GM21723 (cell line): Measurements from ENCODE around the gene CPNE9.
A peak's percentile ranks its signal among the peaks of the same experiment; 100 is the strongest.

ENCODE experiments used
- ATAC-seq: cut with Tn5 transposase; IDR thresholded peaks from one replicate; pipeline ENCODE4 v1.9.1; 2021; ENCODE audit warnings: mild to moderate bottlenecking, moderate library complexity; ENCODE audit not compliant: unreplicated experiment

The CPNE9 gene

GRCh38 chr3:9713142-9713541, 9.5 kb downstream of the CPNE9 start:
- no peak for ATAC-seq

GRCh38 chr3:9715136-9715535, 11.5 kb downstream of the CPNE9 start:
- no peak for ATAC-seq

DNA sequence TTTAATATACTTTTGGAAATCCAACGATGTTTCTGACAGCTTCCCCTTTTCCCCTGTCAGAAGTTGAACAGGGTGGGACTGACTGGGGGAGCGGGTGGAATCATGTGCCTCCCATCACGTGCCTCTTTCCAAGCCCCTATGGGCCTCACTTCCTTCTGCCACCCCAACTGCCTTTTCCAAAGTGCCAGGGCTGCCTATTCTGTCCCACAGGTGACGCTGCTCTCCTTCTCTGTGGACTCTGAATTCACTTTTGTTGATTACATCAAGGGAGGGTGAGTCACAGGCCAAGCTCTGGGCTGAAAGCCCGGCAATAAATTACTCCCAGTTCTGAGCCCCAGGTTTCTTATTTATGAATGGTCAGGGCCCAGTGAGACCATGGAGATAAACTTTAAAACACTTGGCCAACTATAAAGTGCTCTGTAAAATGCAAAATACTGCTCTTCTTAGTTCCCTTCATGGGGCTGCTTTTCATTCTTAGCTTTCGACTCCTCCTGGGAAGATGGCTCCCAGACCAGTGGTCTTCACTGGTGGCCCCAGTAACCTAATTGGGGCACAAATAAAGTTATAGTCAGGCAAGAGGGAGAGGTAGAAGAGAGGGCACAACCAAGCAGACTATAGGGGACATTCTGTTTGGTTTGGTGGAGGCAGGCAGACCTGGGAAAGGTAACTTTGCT, 12.3 kb downstream of the CPNE9 start:
- no peak for ATAC-seq

- no peak for ATAC-seq
Observed at GRCh38 chr3:9716801-9717555, 13.3 kb downstream of the CPNE9 start.

- no peak for ATAC-seq
Observed at GRCh38 chr3:9717563-9717962, 13.9 kb downstream of the CPNE9 start.

DNA sequence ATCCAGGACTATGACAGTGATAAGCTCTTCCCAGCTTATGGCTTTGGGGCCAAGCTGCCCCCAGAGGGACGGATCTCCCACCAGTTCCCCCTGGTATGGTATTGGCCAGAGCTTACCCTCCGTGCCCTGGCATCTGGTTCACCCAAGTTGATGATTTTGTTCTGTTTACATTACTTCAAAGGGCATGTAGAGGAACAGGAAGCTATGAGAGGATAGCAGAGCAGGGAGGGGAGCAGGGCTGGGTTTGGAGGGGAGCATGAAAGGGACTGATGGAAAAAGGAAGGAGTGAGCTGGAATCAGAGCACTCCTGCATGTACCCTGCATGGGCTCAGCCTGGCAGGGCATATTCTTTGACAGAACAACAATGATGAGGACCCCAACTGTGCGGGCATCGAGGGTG, 14.5 kb downstream of the CPNE9 start:
- ATAC-seq: no peak

DNA sequence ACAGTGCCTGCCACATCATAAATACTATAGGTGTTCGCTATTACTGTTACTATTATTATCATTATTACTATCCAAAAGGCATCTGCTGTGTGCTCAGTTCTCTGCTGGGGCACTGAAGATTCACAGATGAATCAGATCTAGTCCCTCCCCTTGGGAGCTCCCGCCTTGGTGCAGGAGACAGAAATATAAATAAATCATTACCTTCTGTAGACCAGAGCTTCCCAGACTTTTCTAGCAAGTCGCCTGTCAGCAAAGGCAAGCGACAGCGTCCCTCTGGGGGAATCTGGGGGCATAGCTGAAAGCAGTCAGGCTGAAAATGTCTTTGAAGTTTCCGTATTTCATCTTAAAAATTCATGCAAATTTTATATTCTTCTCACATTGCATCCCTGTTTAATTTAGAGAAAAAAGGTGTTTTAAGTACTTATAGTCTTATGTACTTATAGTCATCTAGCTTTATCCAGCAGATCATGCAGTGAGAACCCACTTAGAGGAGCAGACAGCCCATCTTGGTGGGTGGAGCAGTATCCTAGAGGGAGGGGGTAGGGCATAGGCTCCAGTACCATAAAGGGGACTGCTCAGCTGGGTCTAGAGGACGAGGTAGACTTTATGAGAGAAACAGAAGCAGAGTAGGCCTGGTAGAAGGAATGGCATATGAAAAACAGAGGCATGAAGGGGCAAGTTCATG, 17.5 kb downstream of the CPNE9 start:
- no peak for ATAC-seq

GRCh38 chr3:9721700-9722060, 18.0 kb downstream of the CPNE9 start:
- ATAC-seq: no peak

GRCh38 chr3:9725775-9726515, 22.3 kb downstream of the CPNE9 start:
- ATAC-seq: no peak

GRCh38 chr3:9727041-9727595, 23.5 kb downstream of the CPNE9 start:
- ATAC-seq: no peak

DNA sequence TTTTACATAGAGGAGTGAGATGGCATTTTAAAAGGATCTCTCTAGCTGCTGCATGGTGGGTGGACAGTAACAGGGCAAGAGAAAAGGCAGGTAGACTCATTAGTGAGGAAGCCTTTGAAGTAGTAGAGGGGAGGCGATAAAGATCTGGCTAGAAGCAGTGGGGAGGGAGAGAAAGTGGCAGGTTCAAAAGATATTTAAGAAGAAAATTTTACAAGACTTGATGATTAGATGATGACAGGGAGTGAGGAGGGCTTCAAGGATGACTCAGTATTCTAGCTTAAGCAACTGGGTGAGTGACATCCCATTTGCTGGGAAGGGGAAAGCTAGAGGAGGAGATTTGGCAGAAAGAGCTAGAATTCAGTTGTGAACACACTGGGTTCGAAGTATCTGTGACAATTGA, 24.1 kb downstream of the CPNE9 start:
- no peak for ATAC-seq

- ATAC-seq: no peak
Observed at GRCh38 chr3:9729419-9729818, 25.8 kb downstream of the CPNE9 start.

- ATAC-seq: peak; percentile 58
Observed at GRCh38 chr3:9730657-9731205, 27.1 kb downstream of the CPNE9 start.

- peak; percentile 93 for ATAC-seq
Observed at GRCh38 chr3:9731206-9732079, 27.8 kb downstream of the CPNE9 start, which contains the start of gene BRPF1. Gene BRPF1, plus strand, starts transcription at chr3:9731735. Its CDS starts 2,406 bp downstream, at chr3:9734141.

DNA sequence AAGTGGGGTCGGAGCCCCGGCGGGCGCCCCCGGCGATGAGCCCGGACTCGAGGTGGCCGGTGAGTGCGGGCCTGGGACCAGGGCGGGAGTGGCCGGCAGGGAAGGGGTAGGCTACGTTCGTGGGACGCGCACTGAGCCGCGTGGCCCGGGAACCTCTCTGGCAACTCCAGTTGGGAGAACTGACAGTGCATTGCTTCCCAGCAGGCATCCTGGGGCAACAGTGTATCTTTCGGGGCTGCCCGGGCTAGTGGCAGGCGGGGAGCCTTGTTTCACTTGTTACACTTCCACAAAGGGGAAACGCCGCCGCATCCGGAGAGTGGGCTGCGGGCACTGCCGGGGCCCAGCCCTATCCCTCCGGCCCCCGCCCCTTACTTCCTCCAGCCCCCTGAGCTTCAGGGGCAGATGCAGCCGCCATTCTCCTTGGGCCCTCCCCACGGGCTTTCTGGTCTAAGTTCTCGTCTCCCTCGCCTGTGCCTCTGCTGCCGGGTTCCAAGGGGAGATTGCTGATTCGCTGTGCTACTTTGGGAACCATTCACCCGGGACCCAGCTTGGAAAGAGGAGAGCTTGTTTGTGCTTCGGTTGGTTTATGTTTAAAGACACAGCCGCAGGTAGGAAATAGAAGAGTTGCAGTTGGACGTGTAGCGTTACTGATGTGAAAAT, 28.6 kb downstream of the CPNE9 start:
- ATAC-seq: peak; percentile 22

GRCh38 chr3:9732740-9733115, 29.1 kb downstream of the CPNE9 start:
- no peak for ATAC-seq

- no peak for ATAC-seq
Observed at GRCh38 chr3:9736831-9737230, 33.2 kb downstream of the CPNE9 start.

DNA sequence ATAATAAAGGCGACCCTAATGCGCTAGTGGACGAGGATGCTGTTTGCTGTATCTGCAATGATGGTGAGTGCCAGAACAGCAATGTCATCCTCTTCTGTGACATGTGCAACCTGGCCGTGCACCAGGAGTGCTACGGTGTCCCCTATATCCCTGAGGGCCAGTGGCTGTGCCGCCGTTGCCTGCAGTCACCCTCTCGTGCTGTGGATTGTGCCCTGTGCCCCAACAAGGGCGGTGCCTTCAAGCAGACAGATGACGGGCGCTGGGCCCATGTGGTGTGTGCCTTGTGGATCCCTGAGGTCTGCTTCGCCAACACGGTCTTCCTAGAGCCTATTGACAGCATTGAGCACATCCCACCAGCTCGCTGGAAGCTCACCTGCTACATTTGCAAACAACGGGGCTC, 35.5 kb downstream of the CPNE9 start:
- no peak for ATAC-seq

GRCh38 chr3:9742560-9742959, 38.9 kb downstream of the CPNE9 start:
- ATAC-seq: no peak
